ENCODE data around the gene ADAMTSL1. TPM values are rescaled to one million over a fixed set of nuclear protein-coding genes. Genes with fewer than 3 reads are reported as not detected.

ADAMTSL1 gene
- total RNA-seq, 1 experiment from 2014 or later, result not detected

DNA sequence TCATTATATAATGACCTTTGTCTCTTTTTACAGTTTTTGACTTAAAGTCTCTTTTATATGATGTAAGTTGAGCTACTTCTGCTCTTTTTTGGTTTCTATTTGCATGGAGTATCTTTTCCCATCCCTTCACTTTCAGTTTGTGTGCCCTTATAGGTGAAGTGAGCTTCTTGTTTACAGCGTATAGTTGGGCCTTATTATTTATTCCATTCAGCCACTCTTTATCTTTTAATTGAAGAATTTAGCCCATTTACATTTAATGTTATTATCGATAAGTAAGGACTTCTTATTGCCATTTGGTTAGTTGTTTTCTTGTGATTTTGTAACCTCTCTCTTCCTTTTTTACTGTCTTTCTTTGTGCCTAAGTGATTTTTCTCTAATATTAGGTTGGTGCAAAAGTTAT lies 117.3 kb downstream of the ADAMTSL1 start:
- no peaks in the 10 kb centered on the region for H3K79me2 ChIP-seq (ENCODE audit: insufficient read depth, low read length)
- no peaks in the 10 kb centered on the region for H3K9me3 ChIP-seq (ENCODE audit: control insufficient read depth in 1 of 2, insufficient read depth in 1 of 2, low read depth in 1 of 2, low read length in 2 of 2)
- H3K9ac ChIP-seq (ENCODE audit: low read length), result no peak overlapping the region
- BruUV-seq (replicated peaks), result no TSS peak
- H3K4me2 ChIP-seq (ENCODE audit: low read length), result no peak overlapping the region
- no peak for ATAC-seq
- no peaks in the 10 kb centered on the region for H3K9me2 ChIP-seq (ENCODE audit: insufficient read depth)
- H3K4me3 ChIP-seq (replicated peaks in 1 of 2; ENCODE audit: low read depth in 1 of 2, low read length in 2 of 2), result no peak overlapping the region
- CTCF ChIA-PET, result no interaction called here
- no peaks in the 10 kb centered on the region for H3K36me3 ChIP-seq (ENCODE audit: control insufficient read depth in 1 of 2, insufficient read depth in 2 of 2, low read length in 2 of 2)
- H3K27me3 ChIP-seq (ENCODE audit: insufficient read depth, low read length), result no peaks in the 10 kb centered on the region
- POLR2A ChIA-PET, result no interaction called here
- RAD21 ChIA-PET (ENCODE audit: low non-redundant PET in 1 of 2, low total read pairs in 2 of 2, uncharacterized antibody in 2 of 2, unreplicated experiment in 2 of 2), result no interaction called here
- intact Hi-C loops (cut with micrococcal nuclease), result no loop called here
- TF ChIP-seq SRF (IDR thresholded peaks at IDR 0.05; ENCODE audit: low read depth) (no peak), SIN3A (IDR thresholded peaks at IDR 0.05; ENCODE audit: low read depth) (no peak), EZH2 (IDR thresholded peaks at IDR 0.05) (no peak), JUND (IDR thresholded peaks at IDR 0.05) (no peak), RAD21 (IDR thresholded peaks at IDR 0.05; ENCODE audit: low read depth) (no peak), ZNF274 (IDR thresholded peaks at IDR 0.05; ENCODE audit: low read depth, low read length) (no peak), POLR2AphosphoS5 (IDR thresholded peaks at IDR 0.05; ENCODE audit: low read depth, low read length) (no peak), TCF7L2 (IDR thresholded peaks at IDR 0.05; ENCODE audit: borderline replicate concordance, extremely low read depth, insufficient read depth, insufficient read length) (no peak), FOSL1 (IDR thresholded peaks at IDR 0.05; ENCODE audit: low read depth) (no peak), SP1 (IDR thresholded peaks at IDR 0.05; ENCODE audit: low read depth) (no peak), YY1 (IDR thresholded peaks at IDR 0.05; ENCODE audit: extremely low read depth, insufficient replicate concordance, low read depth, low read length) (no peak), EZH2phosphoT487 (IDR thresholded peaks at IDR 0.05; ENCODE audit: borderline replicate concordance) (no peak), CEBPB (IDR thresholded peaks at IDR 0.05; ENCODE audit: low read depth) (no peak), ELF1 (IDR thresholded peaks at IDR 0.05; ENCODE audit: borderline replicate concordance, low read depth) (no peak), CBX3 (IDR thresholded peaks at IDR 0.05; ENCODE audit: low read depth) (no peak)
- TF ChIP-seq, protein P1, sequence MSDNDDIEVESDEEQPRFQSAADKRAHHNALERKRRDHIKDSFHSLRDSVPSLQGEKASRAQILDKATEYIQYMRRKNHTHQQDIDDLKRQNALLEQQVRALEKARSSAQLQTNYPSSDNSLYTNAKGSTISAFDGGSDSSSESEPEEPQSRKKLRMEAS (IDR thresholded peaks at IDR 0.05), result no peak
- TF ChIP-seq, protein P2, sequence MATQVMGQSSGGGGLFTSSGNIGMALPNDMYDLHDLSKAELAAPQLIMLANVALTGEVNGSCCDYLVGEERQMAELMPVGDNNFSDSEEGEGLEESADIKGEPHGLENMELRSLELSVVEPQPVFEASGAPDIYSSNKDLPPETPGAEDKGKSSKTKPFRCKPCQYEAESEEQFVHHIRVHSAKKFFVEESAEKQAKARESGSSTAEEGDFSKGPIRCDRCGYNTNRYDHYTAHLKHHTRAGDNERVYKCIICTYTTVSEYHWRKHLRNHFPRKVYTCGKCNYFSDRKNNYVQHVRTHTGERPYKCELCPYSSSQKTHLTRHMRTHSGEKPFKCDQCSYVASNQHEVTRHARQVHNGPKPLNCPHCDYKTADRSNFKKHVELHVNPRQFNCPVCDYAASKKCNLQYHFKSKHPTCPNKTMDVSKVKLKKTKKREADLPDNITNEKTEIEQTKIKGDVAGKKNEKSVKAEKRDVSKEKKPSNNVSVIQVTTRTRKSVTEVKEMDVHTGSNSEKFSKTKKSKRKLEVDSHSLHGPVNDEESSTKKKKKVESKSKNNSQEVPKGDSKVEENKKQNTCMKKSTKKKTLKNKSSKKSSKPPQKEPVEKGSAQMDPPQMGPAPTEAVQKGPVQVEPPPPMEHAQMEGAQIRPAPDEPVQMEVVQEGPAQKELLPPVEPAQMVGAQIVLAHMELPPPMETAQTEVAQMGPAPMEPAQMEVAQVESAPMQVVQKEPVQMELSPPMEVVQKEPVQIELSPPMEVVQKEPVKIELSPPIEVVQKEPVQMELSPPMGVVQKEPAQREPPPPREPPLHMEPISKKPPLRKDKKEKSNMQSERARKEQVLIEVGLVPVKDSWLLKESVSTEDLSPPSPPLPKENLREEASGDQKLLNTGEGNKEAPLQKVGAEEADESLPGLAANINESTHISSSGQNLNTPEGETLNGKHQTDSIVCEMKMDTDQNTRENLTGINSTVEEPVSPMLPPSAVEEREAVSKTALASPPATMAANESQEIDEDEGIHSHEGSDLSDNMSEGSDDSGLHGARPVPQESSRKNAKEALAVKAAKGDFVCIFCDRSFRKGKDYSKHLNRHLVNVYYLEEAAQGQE (IDR thresholded peaks at IDR 0.05; ENCODE audit: low read depth), result no peak
- TF ChIP-seq, protein P3, sequence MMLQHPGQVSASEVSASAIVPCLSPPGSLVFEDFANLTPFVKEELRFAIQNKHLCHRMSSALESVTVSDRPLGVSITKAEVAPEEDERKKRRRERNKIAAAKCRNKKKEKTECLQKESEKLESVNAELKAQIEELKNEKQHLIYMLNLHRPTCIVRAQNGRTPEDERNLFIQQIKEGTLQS (IDR thresholded peaks at IDR 0.05), result no peak
- TF ChIP-seq, protein P4, sequence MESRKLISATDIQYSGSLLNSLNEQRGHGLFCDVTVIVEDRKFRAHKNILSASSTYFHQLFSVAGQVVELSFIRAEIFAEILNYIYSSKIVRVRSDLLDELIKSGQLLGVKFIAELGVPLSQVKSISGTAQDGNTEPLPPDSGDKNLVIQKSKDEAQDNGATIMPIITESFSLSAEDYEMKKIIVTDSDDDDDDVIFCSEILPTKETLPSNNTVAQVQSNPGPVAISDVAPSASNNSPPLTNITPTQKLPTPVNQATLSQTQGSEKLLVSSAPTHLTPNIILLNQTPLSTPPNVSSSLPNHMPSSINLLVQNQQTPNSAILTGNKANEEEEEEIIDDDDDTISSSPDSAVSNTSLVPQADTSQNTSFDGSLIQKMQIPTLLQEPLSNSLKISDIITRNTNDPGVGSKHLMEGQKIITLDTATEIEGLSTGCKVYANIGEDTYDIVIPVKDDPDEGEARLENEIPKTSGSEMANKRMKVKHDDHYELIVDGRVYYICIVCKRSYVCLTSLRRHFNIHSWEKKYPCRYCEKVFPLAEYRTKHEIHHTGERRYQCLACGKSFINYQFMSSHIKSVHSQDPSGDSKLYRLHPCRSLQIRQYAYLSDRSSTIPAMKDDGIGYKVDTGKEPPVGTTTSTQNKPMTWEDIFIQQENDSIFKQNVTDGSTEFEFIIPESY (IDR thresholded peaks at IDR 0.05; ENCODE audit: extremely low read depth, insufficient replicate concordance, low read length), result no peak
- TF ChIP-seq, protein P5, sequence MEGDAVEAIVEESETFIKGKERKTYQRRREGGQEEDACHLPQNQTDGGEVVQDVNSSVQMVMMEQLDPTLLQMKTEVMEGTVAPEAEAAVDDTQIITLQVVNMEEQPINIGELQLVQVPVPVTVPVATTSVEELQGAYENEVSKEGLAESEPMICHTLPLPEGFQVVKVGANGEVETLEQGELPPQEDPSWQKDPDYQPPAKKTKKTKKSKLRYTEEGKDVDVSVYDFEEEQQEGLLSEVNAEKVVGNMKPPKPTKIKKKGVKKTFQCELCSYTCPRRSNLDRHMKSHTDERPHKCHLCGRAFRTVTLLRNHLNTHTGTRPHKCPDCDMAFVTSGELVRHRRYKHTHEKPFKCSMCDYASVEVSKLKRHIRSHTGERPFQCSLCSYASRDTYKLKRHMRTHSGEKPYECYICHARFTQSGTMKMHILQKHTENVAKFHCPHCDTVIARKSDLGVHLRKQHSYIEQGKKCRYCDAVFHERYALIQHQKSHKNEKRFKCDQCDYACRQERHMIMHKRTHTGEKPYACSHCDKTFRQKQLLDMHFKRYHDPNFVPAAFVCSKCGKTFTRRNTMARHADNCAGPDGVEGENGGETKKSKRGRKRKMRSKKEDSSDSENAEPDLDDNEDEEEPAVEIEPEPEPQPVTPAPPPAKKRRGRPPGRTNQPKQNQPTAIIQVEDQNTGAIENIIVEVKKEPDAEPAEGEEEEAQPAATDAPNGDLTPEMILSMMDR (IDR thresholded peaks at IDR 0.05 in 2 of 3, conservative IDR thresholded peaks at IDR 0.05 in 1 of 3; ENCODE audit: borderline replicate concordance in 1 of 3, insufficient read depth in 1 of 3, low read depth in 2 of 3, low read length in 2 of 3), result no peak
- no peaks in the 10 kb centered on the region for H4K20me1 ChIP-seq (ENCODE audit: insufficient read depth)
- no peaks in the 10 kb centered on the region for H3K4me1 ChIP-seq (ENCODE audit: control insufficient read depth in 1 of 2, insufficient read depth in 2 of 2, low read length in 2 of 2)
- H3K27ac ChIP-seq (ENCODE audit: low read depth, low read length), result no peak overlapping the region
- H2AFZ ChIP-seq (ENCODE audit: low read depth, low read length, poor library complexity, severe bottlenecking), result no peak overlapping the region
- no peak for DNase-seq (ENCODE audit: low read depth, low spot score)
